Epidermal melanocyte (primary cell): ENCODE results near the gene FBXL19.

ENCODE experiments used
- DNase-seq: peaks from one replicate; pipeline ENCODE4 v3.0.0; 2011; ENCODE audit warnings: low spot score; ENCODE audit not compliant: insufficient read length

FBXL19 gene

DNA sequence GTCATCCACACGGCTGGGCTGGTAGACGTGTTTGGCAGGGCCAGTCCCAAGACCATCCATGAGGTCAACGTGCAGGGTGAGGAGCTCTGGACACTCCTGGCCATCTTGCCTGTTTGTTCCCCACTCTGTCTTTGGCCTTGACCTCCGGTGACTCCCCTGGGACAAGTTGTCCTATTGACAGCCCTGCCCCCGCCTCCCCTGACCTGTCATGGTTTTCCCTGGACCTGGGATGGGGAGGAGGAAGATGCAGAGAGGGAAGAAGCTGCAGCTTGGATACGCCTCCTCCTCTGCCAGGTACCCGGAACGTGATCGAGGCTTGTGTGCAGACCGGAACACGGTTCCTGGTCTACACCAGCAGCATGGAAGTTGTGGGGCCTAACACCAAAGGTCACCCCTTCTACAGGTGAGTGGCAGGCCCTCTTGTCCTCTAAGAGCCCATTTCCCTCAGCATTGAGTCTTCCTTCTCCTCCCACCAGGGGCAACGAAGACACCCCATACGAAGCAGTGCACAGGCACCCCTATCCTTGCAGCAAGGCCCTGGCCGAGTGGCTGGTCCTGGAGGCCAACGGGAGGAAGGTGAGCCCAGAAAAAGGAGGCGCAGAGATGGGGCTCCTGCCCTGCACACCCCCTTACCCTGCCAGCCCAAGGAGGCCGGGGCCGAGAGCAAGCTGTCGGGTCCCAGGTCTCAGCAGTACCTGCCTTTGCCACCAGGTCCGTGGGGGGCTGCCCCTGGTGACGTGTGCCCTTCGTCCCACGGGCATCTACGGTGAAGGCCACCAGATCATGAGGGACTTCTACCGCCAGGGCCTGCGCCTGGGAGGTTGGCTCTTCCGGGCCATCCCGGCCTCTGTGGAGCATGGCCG lies 63.0 kb downstream of the FBXL19 start:
- no peak for DNase-seq

DNA sequence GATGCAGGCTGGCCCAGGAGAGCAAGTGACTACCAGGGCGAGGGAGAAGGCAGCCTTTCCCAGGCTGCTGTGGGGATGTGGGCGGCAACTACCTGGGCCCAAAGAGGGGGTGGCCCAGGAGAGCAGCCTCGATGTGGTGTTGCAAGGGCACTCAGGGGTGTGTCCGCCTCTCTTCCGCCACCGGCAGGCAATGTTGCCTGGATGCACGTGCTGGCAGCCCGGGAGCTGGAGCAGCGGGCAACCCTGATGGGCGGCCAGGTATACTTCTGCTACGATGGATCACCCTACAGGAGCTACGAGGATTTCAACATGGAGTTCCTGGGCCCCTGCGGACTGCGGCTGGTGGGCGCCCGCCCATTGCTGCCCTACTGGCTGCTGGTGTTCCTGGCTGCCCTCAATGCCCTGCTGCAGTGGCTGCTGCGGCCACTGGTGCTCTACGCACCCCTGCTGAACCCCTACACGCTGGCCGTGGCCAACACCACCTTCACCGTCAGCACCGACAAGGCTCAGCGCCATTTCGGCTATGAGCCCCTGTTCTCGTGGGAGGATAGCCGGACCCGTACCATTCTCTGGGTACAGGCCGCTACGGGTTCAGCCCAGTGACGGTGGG lies 64.3 kb downstream of the FBXL19 start:
- DNase-seq, result no peak

DNA sequence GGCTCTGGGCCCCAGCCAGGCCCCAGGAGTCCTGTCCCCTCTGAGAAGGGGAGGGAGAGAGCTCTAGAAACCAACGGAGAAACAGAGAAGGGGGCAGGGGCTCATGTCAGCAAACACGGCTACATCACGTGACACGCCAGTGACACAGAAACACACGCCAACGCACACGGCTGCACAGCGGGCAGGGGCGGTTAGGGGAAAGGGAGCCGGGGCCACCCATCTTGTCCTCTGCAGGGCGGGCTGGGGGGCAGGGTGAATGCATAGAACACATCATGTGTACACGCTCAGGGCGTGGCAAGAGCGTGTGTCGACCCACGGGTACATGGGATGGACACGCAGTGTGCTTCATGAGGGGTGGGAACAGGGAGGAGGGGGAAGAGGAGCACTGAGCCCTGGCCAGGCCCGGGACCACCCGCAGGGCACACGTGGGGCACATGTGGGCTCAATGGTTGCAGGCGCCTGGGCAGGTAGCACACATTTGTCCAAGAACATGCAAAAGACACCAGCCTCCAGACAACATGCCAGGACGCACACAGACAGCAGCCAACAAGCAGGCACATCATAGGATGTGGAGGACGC lies 66.2 kb downstream of the FBXL19 start:
- DNase-seq, result no peak

DNA sequence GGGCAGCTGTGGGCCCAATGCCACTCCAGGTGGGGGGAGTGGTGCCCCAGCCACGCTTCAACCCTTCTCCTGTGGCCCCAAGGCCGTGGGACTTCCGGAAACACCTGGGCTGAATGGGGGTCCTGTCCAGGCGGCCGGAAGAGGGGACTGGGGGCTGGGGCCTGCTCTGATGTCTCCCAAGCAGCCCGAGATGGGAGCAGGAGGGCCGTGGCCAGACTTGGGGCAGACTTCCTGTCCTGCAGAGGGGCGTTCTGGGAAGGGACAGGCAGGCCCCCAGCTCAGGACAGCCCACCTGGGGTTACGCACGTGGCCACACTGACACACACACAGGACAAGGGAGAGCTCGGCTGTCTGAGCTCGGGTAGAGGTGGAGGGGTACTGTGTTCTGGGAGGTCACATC lies 66.7 kb downstream of the FBXL19 start:
- no peak for DNase-seq

DNA sequence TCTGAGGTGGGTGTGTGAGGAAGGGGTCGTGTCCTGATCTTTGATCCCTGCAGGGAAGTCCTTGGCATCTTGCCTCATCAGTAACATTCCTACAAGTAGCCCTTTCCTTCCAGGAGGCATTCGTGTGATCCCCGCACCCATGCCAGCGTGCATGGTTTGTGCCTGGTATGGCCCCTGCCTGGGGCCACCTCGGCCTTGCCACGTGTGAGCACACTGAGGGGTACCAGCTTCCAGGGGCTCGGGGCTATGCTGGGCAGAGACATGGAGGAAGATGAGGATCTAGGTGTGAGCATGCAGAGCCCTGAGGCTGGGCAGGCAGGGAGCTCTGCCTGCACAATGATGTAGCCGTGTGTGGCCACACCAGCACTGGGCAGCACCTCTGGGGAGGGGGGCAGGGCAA lies 67.7 kb downstream of the FBXL19 start:
- DNase-seq, result no peak

DNA sequence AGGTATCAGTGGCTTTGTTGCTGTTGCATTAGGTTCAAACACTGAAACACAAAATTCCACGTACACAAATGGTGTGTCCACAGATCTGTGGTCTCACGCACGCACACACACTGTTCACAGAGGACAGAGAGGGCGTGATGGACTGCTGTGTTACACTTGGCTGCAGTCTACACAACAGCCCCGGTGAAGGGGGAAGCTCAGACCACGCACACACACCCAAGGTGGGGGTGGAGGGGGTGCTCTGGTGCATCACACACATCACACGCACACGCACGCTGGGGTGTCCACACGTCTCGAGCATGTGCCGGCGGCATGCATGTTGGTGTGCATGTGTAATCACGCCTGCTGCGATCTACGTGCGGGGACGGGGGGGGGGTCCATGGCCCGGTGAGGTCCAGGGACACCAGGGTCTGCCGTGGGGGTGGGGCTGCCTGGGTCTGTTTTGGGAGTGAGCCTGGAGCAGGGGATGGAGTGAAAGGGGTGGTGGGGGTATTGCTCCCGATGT lies 69.0 kb downstream of the FBXL19 start:
- DNase-seq, result no peak

DNA sequence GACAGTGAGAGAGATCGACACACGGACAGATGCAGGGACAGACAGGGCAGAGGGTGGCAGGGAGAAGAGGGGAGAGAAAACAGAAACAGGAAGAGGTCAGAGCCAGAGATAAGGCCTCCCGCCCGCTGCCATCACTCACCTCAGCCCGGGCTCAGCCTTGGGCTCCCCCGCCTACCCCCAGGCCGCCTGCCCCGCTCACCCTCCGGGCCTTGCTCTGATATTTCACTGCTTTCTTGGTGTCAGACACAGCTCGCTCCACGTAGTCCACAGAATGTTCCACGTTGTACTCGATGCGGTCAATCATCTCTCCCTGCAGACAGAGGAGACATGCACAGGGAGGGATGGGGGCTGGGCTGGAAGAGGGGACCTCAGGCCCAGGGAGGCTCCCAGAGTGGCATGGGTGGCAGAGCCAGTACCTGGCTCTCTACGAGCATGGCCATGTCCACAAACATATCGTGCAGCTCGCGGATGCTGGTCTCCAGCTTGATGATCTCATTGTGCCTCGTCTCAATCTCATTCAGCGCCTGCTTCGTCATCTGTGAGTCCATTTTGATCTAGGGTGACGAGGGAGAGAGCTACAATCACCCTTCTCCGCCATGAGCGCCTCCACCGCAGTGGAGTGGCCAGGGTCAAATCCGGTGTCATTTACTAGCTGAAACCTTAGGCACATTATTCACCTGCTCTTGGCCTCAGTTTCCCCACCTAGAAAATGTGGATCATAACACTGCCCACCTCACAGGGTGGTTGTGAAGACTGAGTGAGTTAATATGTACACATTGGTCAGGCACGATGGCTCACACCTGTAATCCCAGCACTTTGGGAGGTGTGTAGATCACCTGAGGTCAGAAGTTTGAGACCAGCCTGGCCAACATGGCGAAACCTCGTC lies 69.8 kb downstream of the FBXL19 start:
- no peak for DNase-seq

DNA sequence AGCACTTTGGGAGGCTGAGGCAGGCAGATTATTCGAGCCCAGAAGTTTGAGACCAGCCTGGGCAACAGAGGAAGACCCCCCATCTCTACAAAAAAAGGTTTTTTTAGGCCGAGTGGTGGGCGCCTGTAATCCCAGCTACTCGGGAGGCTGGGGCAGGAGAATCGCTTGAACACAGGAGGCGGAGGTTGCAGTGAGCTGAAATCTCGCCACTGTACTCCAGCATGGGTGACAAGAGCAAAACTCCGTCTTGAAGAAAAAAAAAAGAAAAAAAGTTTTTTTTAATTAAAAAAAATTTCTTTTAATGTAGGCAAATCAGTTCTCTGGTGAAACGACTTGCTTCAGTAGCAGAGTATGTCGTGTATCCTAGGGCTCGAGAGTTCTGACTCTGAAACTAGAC lies 72.6 kb downstream of the FBXL19 start:
- no peak for DNase-seq

DNA sequence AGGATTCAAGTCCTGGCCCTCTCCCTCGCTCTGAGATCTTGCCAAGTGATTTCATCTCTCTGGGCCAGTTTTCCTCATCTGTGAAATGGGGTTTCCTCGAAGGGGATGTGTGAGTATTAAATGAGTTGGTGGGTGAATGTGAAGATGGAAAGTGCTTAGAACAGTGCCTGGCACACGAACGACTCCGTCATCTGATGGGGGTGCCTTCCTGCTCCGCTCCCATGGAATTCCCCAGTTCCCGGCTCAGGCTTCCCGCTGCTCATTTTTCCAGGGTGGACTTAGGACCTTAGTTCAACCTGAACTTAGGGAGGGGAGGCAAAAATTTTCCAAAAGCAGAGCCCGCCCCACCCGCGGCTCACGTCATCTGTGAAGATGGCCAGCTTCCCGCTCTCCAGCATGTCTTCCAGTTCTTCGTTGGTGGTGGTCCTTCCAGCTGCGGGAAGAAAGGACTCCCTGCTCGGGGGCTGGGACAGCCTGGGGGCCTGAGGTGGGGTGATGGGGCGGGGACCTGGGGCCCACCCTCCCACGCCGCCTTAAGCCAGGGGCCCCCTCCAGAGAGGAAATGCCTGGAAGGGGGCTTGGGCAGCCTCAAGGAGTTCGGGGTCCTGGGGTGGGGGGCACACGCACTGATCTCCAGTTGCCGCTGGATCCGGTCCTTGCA lies 73.1 kb downstream of the FBXL19 start:
- no peak for DNase-seq

DNA sequence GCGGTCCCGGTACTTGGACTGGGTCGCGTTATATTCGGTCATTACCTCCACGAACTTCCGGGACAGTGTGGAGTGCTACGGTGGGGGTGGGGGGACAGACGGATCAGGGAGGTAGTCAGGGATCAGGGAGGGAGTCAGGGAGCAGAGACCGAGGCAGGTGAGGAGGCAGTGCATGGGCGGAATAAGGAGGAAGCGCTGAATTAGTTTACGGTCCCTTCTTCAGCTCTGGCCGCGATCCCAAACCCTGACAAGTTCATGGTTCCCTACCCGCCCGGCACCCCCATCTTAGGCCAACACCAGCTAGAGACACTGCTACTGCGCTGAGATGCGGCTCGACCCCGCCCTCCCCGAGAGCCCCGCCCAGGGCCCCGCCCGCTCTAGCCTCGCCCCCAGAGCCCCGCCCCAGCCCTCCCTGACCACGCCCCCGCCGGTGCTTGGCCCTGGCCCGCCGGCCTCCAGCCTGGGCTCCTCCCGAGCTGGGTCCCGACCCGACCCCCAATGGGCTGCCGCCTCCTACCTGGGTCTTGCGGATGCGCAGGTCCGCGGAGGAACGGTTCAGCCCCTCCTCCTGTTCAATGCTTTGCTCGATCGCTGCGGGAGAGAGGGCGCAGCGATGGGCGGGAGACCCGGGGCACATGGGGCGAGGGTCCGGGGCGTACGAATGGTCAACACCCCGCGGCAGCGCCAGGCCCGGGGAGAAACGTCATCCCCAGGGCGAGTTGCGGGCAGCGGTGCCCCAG lies 73.8 kb downstream of the FBXL19 start:
- DNase-seq, result peak; percentile 94

DNA sequence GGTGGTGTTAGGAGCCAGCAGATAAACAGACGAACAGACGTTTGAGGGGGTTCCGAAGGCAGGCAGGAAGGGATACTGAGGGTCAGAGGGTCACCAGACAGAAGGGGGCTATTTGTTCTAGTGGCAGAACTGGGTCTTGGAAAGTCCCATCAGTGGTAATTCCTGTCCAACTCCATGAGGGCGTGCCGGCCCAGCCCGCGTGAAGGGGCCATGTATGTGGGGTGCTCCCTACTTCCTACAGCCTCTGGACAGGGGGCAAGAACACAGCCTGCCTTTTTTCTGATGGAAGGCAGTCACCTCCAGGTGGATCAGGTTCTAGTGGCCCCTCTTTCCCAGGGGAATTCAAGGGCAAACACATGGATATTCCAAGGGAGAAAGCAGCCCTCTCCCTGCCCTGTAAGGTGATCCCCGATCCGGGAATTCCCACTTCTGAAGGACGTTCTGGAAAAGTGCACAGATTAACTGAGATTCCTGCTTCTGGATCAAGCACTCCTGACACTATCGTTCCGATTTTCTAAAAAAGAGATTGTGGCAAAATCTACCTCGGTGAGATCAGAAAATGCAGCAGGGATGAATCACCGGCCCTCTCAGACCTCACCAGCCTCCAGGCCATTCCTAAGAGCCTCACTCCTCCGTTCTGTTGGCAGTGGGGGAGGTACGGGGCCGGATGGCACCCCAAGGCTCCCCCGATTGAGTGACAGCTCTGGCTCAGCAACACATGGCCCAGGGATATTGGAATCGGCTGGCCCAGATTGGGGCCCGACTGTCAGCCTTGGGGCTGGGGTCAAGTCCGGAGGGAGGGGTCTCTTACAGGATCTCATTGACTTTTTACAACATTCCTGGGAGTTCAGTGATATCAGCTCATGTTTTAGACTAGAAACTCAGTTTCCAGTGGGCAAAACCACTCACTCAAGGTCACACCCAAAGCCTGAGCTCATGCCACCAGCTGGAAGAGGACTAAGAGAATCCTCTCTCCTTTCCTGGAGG lies 74.6 kb downstream of the FBXL19 start:
- peak; percentile 67 for DNase-seq
